BJ (cell line): ENCODE measurements around the gene LARGE2. TPM values are rescaled to one million over a fixed set of nuclear protein-coding genes. Genes with fewer than 3 reads are reported as not detected.

Experiments
- CTCF ChIA-PET: fragments of 350-600 bp; formaldehyde crosslinking; extraction: SDS; loops from one replicate; lab custom pipeline; 2021; ENCODE audit warnings: antibody characterized with exemption, inconsistent platforms; lab: Yijun Ruan, JAX
- POLR2A ChIA-PET: fragments of 300-600 bp; sonication (Branson Sonifier 250); formaldehyde crosslinking; extraction: SDS; loops from one replicate; lab custom pipeline; 2021; ENCODE audit warnings: antibody characterized with exemption; lab: Charles Lee
- DNase-seq: peaks from one replicate; pipeline ENCODE4 v3.0.0-alpha.2; 2011; ENCODE audit warnings: low read depth
- H3K27me3 ChIP-seq: 2 replicates; pipeline ENCODE4 v1.6.0; 2011; ENCODE audit warnings: low read length; ENCODE audit not compliant: control insufficient read depth, insufficient read depth
- H3K36me3 ChIP-seq: 2 replicates; pipeline ENCODE4 v1.5.1; 2011; ENCODE audit warnings: low read length; ENCODE audit not compliant: control insufficient read depth, insufficient read depth
- H3K4me3 ChIP-seq: 2 replicates; pipeline ENCODE4 v1.5.1; 2011; ENCODE audit warnings: low read depth, mild to moderate bottlenecking, control low read depth, low read length
- CTCF ChIP-seq: IDR thresholded peaks from 2 replicates; pipeline ENCODE4 v1.5.1; 2011; ENCODE audit warnings: low read depth, mild to moderate bottlenecking, control low read depth, inconsistent platforms, low read length, moderate library complexity; ENCODE audit not compliant: insufficient read depth
- polyA plus RNA-seq: library from polyadenylated mRNA; depleted of rRNA; stranded (reverse); fragments of >200 nt; gene quantifications from 2 replicates; pipeline ENCODE4 v1.2.3, GENCODE V29; 2011; rRNA removed

Gene LARGE2
- polyA plus RNA-seq, 1 experiment = 0.05 TPM

- Histone ChIP-seq H3K27me3 (no peaks in the 10 kb centered on the region), H3K4me3 (no peak overlapping the region), H3K36me3 (peaks cover 10% of the 10 kb centered on the region)
- POLR2A ChIA-PET = no interaction called here
- CTCF ChIA-PET = interaction anchor here (4.0 to 5.7 kb wide), 3 partner anchors 26 to 39 kb away, joined by 40 to 68 read pairs (median 53); no protein-coding TSS in a partner anchor
- no peak for DNase-seq
- TF ChIP-seq CTCF = no peak
Observed at GRCh38 chr11:45967506-45967905, 45.0 kb downstream of the LARGE2 start.

GRCh38 chr11:45968901-45969300 is 46.4 kb downstream of the LARGE2 start:
- peaks cover 10% of the 10 kb centered on the region for H3K36me3 ChIP-seq
- H3K4me3 ChIP-seq = no peak overlapping the region
- CTCF ChIA-PET = interaction anchor here (1.2 to 5.7 kb wide), 3 partner anchors 10 to 38 kb away, joined by 4 to 53 read pairs (median 5); no protein-coding TSS in a partner anchor
- no peak for TF ChIP-seq CTCF
- no peaks in the 10 kb centered on the region for H3K27me3 ChIP-seq
- POLR2A ChIA-PET = no interaction called here
- DNase-seq = no peak

- Histone ChIP-seq H3K36me3 (peaks cover 3% of the 10 kb centered on the region), H3K27me3 (no peaks in the 10 kb centered on the region), H3K4me3 (no peak overlapping the region)
- ChIA-PET POLR2A (no interaction called here), CTCF (interaction anchor here (1.2 to 2.2 kb wide), 2 partner anchors 9 to 33 kb away, joined by 6 to 15 read pairs; no protein-coding TSS in a partner anchor)
- no peak for DNase-seq
- TF ChIP-seq CTCF = no peak
Observed at GRCh38 chr11:45973601-45974000, 51.1 kb downstream of the LARGE2 start.

GRCh38 chr11:45974806-45975205 is 52.4 kb downstream of the LARGE2 start:
- ChIA-PET CTCF (interaction anchor here (2.2 kb wide), 1 partner anchor 10 kb away, joined by 15 read pairs; no protein-coding TSS in a partner anchor), POLR2A (no interaction called here)
- peak; percentile 8 for DNase-seq
- TF ChIP-seq CTCF = no peak
- Histone ChIP-seq H3K27me3 (no peaks in the 10 kb centered on the region), H3K36me3 (peaks cover 5% of the 10 kb centered on the region), H3K4me3 (no peak overlapping the region)

Other genes starting within 250 kb of the LARGE2 start
- gene SLC35C1, start 117.5 kb upstream of the LARGE2 start, polyA plus RNA-seq = 7.0 and 14.6 TPM in 2 replicates
- gene CRY2, start 75.2 kb upstream of the LARGE2 start, polyA plus RNA-seq = 12.1 and 16.7 TPM in 2 replicates
- gene MAPK8IP1, start 37.0 kb upstream of the LARGE2 start, polyA plus RNA-seq = 5.6 and 8.7 TPM in 2 replicates
- 0.22 and 0.33 TPM in 2 replicates for gene FREY1, start 15.4 kb upstream of the LARGE2 start, polyA plus RNA-seq
- gene PEX16, start 4.8 kb upstream of the LARGE2 start, polyA plus RNA-seq = 24.7 and 37.4 TPM in 2 replicates
- gene PHF21A, start 198.8 kb downstream of the LARGE2 start, polyA plus RNA-seq = 17.1 and 18.5 TPM in 2 replicates